Dedifferentiated amniotic fluid mesenchymal stem cell (primary cell): ENCODE data around the gene LYVE1.

ENCODE experiments used
- DNase-seq: peaks from one replicate; pipeline ENCODE4 v3.0.0-alpha.2; 2016; ENCODE audit errors: extremely low spot score

LYVE1 gene

DNA sequence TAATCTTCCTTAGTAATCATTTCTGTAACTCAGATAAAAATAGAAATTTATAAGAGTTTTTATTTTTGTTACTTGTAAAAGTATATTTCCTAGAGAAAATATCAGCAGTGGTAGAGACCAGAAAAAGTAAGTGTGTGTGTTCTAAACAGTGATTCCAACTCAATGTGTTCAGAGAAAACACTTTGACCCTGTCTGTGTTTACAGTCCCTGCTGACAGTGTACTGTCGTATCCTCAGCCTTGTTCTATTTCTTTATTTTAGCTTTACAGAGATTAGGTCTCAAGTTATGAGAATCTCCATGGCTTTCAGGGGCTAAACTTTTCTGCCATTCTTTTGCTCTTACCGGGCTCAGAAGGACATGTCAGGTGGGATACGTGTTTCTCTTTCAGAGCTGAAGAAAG lies 10.2 kb downstream of the LYVE1 start:
- DNase-seq = no peak

GRCh38 chr11:10556590-10556989 lies 11.9 kb downstream of the LYVE1 start:
- no peak for DNase-seq

DNA sequence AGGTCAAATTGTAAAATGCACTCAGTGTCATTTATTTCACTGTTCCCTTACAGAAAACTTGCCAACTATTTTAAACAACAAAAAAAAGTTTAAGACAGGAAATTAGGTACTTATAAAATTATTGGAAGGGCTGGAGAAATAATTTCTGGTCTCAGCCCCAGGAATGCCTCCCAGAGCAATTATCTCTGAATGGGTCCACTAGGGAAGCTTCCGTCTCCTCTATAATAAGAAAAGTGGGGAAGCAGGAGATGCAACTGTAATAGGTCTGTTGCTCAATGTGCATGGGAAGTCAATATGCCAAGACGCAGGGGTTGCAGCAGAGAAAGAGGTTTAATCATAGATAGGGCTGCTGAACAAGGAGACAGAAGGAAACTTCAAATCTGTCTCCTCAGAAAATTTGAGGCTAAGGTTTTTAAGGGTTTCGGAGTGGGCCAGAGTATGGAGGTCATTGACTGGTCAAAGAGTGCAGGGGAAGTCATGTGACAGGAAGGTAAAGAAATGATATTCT lies 16.6 kb downstream of the LYVE1 start:
- DNase-seq = no peak

GRCh38 chr11:10551290-10551592 lies 17.2 kb downstream of the LYVE1 start:
- no peak for DNase-seq

DNA sequence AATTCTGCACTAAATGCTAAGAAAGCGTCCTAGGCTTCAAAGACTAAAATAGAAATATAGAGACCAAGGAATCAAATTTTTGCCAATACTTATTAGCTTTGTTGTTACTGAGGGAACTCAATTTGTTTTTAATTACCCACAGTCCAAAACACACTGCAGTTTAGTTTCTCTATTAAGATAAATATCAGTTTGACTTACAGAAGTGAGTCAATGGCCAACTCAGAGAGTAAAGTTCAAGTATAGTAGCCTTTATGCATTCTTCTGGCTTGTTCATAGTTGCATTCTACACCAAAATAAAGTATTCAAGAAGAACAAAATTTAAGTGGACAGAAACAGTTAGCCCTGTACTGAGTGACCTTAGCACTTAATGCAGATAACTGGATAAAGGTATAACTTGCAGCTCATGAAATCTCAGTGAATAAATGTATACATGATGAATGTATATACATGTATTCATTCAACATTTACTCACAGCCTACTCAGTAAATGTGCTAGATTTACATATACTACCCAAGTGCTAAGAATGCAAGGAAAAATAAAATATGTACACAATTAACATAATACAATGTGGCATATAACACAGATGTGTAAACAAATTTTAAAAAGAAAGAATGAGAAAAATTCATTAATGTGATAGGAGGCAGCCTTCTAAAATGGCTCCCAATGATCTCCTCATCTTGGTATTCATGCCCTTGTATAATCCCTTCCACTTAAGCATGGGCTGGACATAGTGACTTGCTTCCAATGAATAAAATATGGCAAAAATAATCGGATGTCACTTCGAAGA lies 17.8 kb downstream of the LYVE1 start:
- DNase-seq = peak; percentile 51

DNA sequence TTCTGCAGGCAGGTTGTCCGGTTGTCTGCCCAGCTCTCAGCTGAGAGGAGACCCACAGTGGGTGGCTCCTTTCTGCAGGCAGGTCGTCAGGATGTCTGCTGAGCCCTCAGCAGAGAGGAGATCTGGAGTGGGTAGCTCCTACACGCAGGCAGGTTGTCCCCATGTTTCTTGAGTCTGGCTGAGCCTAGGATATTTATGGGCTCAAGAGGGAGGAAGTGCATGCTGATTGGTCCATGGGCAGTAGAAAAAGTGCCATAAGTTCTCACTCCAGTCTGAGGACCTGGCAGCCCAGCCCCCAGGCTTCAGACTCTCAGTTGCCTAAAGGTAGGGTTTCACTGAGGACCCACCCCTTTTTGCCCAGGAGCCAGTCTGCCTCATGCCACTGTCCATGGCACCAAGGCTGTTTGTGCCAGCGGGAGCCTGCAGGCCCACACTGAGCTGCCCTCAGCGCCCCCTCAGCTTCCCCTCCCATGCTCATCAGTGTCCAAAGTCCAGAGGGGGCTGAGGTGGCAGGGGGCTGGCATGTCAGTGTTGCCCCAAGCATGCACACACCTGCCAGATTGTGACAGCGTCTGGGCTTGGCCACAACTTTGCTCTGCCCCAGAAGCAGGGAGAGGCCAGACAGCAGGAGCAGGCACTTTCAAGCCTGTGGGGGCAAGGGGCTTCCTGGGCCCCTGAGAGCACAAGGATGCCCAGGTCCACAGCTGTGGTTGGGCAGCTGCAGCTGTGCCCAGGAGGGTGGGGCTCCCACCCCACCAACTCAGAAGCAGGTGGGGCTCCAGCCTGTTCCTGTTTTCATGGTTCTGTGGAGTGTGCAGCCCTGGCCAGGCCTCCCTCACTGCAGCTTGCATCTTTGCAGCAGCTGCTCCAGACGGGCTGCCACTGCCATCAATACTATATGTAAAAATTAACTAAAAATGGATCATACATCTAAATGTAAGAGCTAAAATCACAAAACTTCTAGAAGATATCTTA lies 23.7 kb downstream of the LYVE1 start:
- no peak for DNase-seq

DNA sequence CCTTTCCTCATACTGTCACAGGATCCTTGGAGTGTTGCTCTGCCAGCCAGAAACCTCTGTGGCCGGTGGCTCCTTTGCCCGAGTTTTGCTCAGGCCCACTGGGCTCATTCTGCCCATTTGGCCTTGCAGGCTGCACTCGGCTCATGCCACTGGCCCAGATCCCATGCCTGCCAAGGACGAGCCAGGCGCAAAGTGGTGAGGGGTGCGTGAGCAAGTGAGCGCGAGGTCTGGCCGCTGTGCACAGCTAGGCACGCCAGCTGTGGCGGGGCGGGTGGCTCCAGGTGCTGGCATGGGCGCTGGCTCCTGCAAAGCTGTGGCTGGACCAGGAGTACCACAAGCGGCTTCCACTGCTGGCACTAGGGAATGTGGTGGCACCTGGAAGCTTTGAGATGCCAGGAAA lies 24.7 kb downstream of the LYVE1 start:
- DNase-seq = no peak

- DNase-seq = no peak
Observed at GRCh38 chr11:10542776-10543175, 25.7 kb downstream of the LYVE1 start.

DNA sequence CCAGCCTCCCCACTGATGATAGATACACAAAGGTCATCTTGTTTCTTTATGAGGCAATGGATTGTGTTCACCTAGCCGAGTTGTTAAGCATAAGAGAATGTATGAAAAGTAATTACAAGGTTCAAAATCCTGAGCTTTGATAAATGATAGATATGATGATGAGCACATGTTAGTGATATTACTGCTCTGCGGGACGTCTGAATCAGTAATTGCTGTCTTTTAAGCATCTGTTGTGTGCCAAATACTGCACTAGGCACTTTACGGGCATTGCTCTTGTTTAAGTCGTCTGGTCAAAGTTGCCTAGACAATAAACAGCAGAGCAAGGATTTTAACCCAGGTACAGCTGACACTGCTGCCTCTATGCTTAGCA lies 26.9 kb downstream of the LYVE1 start:
- DNase-seq = no peak

- DNase-seq = peak; percentile 92
Observed at GRCh38 chr11:10540915-10541560, 27.4 kb downstream of the LYVE1 start, which contains the start of gene RNF141. Gene RNF141, minus strand, starts transcription at chr11:10541187. Its CDS starts 7,029 bp downstream, at chr11:10534158.

DNA sequence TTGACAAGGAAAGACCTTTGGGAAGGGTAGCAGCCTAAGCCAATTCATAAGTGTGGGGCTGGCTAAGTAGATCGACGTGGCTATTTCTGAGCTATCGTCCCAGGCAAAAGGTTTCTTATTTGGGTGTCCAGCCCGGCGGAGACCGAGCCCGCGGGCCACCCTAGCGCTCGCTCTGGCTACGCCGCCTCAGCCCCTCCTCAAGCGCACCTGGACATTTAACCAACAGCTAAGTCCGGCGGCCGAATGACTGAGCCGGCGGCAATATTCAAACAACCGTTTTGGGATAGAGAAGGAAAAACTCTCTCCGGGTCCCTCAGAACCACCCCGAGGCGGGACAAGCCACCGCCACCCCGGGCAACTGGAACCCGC lies 27.9 kb downstream of the LYVE1 start:
- no peak for DNase-seq

DNA sequence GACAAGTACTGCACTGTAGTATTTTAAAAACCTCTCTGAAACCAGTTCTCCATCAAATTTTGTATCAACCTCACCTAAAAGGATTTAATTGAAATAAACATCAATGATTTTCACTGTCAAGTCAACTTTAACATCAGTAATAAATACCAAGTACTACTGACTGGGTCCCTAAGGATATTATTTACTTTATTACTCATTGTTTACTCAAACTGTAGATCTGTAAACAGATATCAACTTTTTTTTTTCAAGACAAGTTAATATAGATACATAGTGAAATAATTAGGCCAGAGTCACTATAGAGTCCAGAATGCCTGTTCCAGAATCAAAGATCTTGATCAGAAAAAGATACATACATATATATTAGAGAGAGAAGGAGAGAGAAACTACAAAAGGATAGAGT lies 29.1 kb downstream of the LYVE1 start:
- no peak for DNase-seq

DNA sequence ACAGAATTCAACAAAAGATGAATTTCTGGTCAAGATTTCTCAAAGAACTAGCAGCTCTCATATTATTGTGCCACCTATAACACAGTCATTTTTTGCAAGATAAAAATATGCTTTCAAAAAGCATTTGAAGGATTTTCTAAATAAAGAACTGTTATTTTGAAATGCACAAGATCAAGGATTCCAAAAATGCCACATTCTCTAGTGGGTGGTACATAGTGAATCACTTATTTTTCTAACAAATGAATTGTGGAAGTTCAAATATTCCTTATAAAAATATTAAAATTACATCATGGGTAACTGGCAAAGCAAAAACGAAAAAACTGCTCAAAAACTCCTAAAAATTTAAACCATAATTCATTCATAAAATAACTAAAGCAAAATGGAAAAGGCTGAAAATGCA lies 29.5 kb downstream of the LYVE1 start:
- DNase-seq = peak; percentile 50

GRCh38 chr11:10537600-10537999 lies 30.9 kb downstream of the LYVE1 start:
- no peak for DNase-seq

DNA sequence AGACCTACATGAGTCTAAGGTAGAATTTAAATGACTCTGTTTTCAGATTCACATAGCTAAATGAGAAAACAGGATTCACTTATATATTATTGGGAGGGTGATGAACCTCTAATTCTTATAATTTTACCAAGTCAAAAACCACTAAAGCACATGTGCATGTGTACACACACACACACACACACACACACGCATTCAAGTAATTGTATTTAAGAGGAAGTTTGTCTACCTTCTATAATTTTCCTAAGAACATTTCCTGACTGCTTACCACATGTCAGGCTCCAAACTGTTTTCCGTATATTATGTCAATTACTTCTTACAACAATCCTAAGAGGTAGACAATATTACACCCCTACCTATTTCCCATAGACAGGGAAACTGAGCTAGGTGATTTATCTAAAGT lies 34.1 kb downstream of the LYVE1 start:
- DNase-seq = no peak

GRCh38 chr11:10533323-10533722 lies 35.1 kb downstream of the LYVE1 start:
- no peak for DNase-seq

GRCh38 chr11:10532526-10532925 lies 35.9 kb downstream of the LYVE1 start:
- no peak for DNase-seq

- DNase-seq = no peak
Observed at GRCh38 chr11:10529279-10529678, 39.2 kb downstream of the LYVE1 start.

- no peak for DNase-seq
Observed at GRCh38 chr11:10528121-10528520, 40.3 kb downstream of the LYVE1 start.

DNA sequence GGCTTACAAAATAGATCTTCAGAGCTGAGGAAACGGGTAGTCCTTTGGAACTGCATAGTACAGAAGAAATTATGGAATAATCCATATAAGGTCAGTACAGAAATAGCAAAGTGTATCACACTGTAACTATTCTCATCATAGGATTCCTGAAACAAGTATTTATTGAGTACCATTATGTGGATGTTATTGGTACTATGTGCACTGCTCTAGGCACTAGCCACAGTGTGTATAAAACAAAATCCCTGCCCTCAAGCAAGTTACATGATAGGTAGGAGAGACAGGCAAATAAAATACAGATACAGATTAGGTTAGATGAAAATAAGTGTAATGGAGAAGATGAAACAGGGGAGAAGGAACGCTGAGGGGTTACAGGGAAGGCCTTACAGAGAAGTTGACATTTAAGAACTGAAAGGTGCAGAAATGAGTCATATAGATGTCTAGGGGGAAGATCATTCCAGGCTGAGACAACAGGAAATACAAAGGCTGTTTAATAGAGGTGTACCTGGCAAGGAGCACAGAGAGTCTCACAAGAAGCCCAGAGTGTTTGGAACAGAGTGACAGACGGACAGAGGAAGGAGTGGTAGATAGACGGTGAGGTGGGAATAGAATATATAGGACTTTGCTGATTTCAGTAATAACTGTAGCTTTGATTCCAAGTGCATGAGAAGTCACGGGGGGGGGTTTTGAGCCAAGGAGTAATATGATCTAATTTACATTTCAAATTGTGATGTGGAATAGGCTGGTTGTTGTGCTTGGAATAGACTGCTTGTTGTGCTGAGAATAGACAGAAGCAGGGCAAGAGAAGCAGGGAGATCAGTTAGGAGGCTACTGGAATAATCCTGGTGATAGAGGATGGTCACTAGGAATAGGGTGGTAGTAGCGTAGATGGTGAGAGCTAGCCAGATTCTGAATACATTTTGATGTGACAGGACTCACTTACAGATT lies 41.2 kb downstream of the LYVE1 start:
- peak; percentile 41 for DNase-seq

DNA sequence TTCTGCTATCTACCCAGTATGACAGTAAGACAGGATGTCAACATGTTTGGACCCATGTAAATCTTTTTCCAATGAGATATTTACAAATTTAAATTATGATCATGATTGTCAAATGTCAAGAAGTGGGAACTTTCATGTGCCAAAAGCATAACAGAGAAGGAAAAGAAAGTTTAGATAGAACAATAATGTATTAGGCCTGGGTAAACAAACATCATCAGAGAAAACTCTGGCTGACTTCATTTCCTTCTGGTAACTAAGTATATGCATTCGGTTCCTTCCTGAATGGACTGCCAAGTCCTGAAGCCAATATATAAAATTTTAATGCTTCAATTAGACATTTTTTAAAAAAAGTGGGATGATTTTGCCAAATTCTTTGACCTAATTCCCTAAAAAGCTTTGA lies 44.0 kb downstream of the LYVE1 start:
- no peak for DNase-seq
